Smooth muscle cell of the brain vasculature (primary cell): ENCODE results near the gene PRKD2.
"Not testable (repeated sequence)": the region's sequence is repeated elsewhere in the genome, so short reads cannot be mapped to it uniquely, and the experiment has no call there.

Source experiments
- DNase-seq: peaks from one replicate; pipeline ENCODE4 v3.0.0-alpha.2; 2012; ENCODE audit warnings: low read depth, low spot score

The PRKD2 gene

DNA sequence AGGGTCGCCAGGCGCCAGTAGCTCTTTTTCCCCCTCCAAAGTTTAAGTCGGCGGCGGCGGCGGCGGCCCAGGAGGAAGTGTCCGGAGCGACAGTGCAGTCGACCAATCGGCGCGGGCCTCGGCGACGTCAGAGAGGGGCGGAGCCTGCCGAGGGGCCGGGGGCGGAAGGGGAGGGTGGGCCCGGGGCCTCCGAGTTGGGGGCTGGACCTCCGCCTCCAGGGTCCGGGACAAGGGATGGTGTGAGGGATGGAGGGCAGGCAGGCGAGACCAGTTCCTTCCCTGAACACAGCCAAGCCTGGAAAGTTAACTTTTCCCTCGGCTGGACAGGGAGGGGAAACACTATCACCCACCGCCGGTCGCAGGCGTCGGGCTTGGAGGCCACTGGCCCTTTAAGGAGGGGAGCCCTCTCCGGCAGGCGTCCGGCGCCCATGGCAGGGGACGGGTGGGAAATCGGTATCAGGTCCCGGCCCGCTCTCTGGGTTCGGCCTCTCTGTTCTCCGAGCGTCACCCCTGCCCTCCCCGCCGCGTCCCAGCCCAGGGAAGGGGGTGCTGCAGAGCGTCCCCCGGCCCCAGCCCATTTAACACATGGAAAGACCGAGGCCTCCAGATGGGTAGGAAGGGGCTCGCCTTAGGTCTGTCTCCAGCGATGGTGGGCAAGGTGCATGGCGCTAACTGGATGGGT, at the start of gene PRKD2:
Gene PRKD2 (minus strand): TSS at position 81 of the 682 bp plus-strand sequence. CDS start 744 bp downstream, outside the sequence.
- DNase-seq = no peak

GRCh38 chr19:46764817-46765291, 47.9 kb upstream of the PRKD2 start:
- DNase-seq = no peak

DNA sequence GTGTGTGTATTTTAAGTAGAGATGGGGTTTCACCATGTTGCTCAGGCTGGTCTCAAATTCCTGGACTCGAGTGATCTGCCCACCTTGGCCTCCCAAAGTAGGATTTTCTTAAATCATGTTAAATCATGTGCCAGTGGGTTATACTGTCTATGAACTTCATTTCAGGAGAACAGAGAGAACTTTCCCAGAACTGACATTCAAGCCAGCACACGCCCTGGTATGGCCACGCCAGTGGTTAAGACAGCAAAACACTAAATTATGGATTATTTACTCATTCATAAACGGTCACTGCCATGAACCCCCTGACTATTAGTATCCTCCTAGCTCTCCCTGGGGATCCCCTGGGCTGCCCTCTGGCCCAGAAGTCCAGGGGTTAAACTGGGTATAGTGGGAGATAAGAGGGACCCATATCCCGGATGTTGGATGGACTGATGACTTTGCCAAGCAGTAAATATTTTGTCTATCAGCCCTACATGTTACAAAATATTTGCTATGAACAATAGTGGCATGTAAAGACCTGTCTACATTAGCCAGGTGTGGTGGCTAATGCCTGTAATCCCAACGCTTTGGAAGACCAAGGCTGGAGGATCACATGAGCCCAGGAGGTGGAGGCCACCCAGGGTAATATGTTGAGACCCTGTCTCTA, 45.5 kb upstream of the PRKD2 start:
- DNase-seq = no peak

GRCh38 chr19:46761418-46761831, 44.5 kb upstream of the PRKD2 start:
- DNase-seq = no peak

DNA sequence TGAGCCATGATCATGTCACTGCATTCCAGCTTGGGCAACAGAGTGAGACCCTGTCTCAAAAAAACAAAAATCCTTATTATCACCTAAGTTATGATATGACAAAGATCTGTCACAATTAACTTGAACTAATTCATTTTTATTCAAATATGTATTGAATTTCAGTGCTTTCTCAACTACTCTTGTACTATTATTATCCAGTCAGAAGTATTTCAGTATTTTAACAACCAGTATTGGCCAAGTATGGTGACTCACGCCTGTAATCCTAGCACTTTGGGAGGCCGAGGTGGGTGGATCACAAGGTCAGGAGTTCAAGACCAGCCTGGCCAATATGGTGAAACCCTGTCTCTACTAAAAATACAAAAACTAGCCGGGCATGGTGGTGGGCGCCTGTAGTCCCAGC, 44.0 kb upstream of the PRKD2 start:
- not testable (repeated sequence) for DNase-seq

- DNase-seq = no peak
These were observed 43.4 kb upstream of the PRKD2 start for GRCh38 chr19:46760363-46760762.

DNA sequence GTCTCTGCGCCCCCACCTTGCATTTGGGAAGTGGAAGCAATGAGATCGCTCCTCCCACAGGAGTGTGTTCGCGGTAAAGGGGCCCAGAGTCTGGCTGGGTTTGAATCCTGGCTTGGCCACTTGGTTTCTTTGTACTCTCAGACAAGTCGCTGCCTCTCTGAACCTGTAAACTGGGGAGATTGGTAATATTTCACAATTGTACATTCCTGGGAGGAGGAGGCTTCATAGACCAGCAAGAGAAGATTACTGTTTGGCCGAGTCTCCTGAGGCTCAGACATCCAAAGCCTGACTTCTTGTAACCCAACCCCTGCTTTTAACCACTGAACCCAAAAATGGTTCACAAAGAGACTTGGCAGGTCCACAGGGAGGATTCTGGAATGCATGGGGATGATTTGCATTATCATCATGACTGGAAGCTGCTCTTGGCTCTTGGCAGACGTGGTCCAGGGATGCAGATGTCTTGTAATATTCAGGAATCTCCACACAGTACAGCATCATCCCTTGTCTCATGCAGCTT, 43.0 kb upstream of the PRKD2 start:
- DNase-seq = no peak

- DNase-seq = no peak
These were observed 42.3 kb upstream of the PRKD2 start for GRCh38 chr19:46759206-46759605.

- DNase-seq = no peak
These were observed 39.6 kb upstream of the PRKD2 start for GRCh38 chr19:46756544-46756888.

DNA sequence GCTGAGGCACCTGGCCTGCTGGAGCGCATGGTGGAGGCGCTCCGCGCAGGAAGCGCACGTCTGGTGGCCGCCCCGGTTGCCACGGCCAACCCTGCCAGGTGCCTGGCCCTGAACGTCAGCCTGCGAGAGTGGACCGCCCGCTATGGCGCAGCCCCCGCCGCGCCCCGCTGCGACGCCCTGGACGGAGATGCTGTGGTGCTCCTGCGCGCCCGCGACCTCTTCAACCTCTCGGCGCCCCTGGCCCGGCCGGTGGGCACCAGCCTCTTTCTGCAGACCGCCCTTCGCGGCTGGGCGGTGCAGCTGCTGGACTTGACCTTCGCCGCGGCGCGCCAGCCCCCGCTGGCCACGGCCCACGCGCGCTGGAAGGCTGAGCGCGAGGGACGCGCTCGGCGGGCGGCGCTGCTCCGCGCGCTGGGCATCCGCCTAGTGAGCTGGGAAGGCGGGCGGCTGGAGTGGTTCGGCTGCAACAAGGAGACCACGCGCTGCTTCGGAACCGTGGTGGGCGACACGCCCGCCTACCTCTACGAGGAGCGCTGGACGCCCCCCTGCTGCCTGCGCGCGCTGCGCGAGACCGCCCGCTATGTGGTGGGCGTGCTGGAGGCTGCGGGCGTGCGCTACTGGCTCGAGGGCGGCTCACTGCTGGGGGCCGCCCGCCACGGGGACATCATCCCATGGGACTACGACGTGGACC, 39.1 kb upstream of the PRKD2 start:
- DNase-seq = no peak

DNA sequence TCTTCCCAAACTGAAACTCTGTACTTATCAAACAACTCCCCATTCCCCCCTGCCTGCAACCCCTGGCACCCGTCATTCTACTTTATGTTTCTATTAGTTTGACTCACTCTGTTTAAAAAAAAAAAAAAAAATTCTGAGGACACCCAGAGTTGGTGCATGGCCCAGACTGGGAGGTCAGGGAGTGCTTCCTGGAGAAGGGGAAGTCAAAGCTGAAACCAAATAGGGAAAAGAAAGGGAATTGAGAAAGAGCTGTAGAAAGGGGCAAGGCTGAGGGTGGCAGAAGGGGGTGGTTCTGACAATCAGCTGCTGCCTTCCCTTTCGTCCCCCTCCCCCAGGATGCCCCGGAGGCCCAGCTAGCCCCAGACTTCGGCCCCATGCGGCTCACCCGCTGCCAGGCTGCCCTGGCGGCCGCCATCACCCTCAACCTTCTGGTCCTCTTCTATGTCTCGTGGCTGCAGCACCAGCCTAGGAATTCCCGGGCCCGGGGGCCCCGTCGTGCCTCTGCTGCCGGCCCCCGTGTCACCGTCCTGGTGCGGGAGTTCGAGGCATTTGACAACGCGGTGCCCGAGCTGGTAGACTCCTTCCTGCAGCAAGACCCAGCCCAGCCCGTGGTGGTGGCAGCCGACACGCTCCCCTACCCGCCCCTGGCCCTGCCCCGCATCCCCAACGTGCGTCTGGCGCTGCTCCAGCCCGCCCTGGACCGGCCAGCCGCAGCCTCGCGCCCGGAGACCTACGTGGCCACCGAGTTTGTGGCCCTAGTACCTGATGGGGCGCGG, 38.4 kb upstream of the PRKD2 start:
- no peak for DNase-seq

DNA sequence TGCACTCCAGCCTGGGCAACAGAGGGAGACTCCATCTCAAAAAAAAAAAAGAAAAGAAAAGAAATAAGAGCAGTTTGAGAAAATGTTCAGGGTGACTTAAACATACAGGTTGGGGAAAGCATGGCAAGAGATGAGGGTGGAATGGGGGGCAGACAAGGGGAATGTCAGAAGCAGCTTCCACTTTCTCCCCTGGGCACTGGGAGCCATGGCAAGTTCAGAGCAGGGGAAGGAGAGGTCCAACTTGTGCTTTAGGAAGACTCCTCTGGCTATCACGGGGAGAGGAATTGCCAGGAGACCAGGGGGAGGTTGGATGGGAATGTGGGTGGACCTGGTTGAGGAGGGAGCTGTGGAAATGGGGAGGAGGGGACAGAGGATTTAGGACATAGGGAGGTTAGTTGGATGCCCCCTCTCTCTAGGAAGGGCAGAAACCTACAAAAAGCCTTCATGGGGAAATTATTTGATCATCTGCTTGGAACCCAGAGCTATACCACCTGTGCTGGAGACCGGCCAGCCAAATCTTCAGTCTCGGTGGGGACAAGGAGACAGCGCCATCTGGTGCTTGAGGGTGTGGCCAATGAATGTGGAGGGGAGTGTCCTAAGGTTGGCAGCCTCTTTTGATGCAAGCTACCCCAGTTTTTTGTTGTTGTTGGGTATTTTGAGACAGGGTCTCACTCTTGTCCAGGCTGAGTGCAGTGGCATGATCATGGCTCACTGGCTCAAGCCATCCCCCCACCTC, 36.7 kb upstream of the PRKD2 start:
- no peak for DNase-seq

- DNase-seq = no peak
These were observed 31.6 kb upstream of the PRKD2 start for GRCh38 chr19:46748325-46749109.

DNA sequence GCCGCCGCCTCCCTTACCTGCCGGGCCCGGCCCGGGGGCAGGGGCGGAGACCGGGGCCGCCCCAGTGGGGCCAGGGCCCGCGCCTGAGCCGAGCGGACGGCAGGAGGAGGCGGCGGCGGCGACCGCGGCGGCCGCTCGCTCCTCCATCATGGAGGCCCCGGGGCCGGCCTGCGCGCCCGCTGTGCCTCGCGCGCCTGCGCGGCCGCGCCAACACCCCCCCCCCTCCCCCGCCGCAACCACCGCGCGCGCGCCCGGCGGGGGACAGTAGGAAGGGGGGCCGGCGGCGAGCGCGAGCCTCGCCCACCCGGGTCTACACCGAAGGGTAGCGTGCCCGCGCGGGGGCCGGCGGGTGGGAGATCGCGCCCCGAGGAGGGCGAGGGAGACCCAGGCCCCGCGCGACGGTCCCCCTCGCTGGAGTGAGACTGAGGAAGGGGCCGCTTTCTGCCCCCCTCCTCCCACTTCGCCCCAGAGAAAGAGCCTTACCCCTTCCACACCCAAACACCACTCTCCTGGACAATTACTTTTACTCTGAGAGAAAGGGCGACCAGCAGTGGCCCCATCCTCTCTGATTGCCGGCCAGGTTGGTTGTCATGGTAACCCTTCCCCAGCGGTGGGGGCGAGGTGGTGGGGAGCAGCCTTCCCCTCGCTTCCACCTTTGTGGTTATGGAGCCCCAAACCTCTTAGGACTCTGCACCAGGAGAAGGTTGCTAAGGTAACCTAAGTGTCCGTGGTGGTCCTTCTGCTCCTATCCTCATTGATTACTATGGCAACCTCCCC, 29.6 kb upstream of the PRKD2 start, which contains the start of gene STRN4:
Gene STRN4 (minus strand): TSS at position 170 of the 777 bp plus-strand sequence. CDS start 20 bp downstream, at position 150.
- no peak for DNase-seq

DNA sequence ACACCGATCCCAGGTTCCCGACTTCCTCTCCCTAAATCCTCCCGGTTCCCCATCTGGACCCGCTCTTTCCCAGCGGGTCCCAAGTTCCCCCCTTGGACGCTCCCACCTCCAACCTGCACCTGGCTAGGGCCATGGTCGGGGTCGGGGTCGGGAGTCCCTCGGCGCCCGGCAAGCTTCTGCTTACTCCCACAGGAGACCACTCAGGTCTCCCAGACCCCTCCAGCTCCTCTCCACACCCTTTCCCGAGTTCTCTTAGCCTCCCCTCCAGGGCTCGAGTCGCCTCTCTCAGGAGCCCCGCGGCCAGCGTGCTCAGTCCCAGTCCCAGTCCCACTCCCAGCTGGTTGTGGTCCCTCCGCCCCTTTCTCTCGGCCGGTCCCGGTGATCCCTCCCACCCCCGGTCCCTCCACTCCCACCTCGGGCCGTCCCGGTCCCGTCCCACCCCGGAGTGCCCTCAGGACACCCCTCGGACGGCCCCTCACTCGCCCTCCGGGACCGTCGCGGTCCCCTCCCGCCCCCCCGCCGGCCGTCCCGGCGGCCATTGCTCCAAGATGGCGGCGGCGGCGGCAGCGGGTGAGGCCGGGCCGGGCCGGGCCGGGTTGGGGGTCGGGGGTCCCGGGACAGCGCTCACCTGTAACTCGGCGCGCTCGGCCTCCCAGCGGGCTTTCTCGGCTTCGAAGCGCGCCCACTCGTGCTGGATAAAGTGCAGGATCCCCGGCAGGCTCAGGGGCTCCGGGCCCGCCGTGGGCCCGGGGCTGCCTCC, 28.8 kb upstream of the PRKD2 start, which contains the start of gene FKRP:
Gene FKRP (plus strand): TSS at position 537 of the 760 bp plus-strand sequence. CDS start 9,394 bp downstream, outside the sequence.
- DNase-seq = no peak

- no peak for DNase-seq
These were observed 28.1 kb upstream of the PRKD2 start for GRCh38 chr19:46745030-46745429.

DNA sequence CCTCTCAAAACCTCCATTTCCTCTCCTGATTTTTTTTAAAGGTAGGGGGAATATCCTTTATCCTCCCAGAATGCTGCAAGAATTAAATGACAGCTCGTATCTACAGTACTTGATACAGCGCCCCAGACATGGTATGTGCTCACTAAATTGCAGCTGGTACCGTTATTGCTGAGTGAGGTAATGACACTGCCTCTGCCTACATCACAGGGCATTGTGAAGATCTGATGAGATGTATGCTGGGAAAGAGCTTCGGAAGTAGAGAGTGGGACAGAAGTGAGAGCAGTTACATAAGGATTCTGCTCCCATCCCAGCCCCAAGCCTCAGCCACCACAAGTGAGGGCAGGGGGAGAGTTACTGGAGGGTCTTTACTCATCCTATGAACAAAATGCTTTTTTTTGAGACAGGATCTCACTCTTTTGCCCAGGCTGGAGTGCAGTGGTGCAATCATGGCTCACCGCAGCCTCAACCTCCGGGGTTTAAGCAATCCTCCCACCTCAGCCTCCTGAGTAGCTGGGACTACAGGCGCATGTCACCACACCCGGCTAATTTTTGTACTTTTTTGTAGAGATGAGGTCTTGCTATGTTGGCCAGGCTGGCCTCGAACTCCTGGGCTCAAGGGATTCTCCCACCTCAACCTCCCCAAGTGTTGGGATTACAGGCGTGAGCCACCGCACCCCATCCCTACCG, 27.2 kb upstream of the PRKD2 start:
- no peak for DNase-seq
